IPS-NIHi7 (cell line): ENCODE measurements around the gene PMPCA.

Experiments used
- DNase-seq: peaks from one replicate; pipeline ENCODE4 v3.0.0; 2012; ENCODE audit warnings: mixed read lengths; ENCODE audit errors: extremely low spot score

PMPCA gene

DNA sequence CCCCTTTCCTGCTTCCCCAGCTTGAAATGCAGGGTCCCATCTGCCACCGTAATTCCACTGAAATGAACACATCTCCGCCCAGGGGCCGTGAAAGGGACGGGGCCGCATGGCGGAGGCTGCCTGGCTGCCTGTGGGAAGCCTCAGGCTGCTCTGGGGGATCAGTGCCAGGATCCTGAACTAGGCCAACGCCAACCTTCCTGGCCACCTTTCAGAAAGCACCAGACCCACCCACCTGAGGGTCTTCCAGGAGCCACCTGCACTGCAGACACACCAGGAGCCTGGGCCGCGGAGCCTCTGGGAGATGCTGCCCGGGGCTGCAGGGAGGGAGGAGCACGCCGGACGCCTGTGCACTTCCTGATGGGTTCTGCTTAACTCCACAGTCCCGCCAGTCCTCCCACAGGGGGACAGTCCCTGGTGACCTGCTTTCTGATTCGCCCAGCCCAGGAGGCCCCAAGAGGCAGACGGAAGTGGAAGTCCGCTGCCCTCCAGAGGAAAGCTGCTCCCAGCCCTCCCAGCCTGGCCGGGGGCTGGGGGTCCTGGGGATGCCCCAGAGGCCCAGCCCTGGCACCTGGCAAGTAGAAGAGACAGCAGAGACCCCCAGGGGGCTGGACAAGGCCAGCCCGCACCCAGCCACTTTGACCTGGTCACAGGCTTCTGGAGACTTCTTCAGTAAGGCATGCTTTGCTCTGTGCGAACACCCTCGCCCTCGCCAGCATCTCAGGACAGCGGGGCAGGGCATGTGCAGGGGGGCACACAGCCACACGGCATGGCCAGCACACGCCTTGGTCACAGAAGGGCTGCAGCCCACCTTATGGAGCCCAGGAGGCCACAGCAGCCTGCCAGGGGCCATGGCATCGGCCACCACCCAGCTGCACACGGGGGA is 36.9 kb upstream of the PMPCA start, which contains the start of gene CARD9:
CARD9 (minus strand) TSS at position 370 of the 883 bp plus-strand sequence. CDS start 1,591 bp downstream, outside the sequence.
- no peak for DNase-seq

DNA sequence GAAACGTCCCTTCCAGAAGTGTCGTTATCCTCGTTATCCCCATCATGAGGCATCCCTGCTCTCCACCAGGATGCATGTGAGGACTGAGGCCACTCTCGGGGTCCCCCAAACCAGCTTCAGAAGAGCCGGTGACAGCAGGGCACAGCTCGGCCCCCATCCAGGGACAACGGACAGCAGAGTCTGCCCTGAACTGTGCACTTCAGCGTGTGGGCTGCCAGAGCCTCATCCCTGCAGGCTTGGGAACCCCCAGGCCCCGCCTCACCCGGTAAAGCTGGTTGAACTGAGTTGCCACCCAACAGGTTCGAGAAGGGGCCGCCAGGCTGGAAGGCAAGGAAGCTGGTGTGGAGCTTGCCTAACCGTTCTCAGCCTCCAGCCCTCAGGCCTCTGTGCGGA is 36.3 kb upstream of the PMPCA start:
- no peak for DNase-seq

DNA sequence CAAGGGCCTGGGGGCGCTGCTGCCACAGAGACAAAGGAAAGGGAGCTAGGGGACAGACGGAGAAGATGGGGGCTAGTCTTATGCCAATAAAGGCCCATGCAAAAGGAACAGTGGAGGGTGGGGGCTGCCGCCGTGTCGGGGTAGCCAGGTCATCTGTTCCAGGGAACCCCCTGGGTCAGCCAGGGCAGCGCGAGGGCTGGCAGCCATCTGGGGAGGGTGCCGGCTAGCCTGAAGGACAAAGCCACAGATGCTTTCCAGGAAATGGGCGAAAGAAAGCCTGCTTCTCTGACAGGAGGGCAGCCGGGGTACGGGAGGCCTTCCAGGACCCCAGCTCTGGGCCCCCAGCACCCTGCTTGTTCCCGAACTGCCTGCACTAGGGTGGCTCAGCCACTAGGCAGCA is 35.4 kb upstream of the PMPCA start:
- DNase-seq = no peak

DNA sequence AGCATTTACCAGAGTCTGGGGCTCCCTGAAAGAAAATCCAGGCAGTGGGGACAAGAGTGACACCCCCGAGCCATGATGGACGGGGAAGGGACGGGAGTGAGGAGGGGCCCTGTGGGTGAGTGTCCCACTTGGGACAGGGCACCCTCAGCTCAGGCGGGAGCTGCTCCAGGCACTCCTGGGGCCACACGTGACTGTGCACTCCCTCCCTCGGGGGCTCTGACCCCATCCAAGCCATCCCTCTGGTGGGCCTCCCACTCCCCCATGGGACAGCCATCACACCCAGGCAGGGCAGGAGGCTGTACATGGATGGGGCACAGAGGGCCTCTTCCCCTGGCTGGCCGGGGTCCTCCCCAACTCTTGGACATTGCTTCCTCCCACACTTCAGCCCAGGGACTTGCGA is 34.0 kb upstream of the PMPCA start:
- DNase-seq = no peak

DNA sequence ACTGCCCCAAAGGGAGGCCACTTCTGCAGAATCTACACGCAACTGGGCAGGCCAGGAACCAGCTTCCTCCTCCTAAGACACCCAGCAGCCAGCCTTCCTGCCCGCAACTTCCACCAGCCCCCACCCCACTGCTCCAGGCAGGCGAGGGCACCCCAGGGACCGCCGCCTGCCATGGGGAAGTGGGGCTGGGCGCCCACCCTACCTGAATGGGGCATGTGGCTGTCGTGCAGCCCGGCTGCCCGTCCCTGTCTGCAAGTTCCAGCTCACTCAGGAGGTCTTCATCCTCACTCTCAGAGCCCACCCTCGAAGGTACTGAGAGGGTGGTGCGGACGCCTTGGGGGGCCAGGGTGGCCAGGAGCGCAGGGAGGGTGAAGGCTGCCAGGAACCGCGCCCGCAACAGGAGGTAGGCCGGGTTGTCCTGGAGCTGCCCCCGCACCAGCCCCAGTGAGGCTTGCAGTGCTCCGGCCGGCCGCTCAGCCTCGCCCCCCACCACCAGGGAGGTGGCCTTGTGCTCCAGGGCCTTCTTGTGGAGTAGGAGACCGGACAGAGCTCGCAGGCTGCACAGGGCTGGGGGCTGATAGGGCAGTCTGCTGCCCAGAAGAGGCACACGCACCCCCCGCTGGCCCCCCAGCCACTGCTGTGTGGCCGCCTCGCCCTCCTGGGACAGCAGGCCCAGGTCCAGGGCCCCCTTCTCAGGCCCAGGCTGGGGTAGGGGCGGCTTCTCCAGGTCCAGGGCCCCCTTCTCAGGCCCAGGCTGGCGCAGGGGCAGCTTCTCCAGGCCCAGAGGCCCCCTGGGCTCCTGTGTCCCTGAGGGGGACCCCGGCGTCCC is 32.9 kb upstream of the PMPCA start:
- DNase-seq = no peak

DNA sequence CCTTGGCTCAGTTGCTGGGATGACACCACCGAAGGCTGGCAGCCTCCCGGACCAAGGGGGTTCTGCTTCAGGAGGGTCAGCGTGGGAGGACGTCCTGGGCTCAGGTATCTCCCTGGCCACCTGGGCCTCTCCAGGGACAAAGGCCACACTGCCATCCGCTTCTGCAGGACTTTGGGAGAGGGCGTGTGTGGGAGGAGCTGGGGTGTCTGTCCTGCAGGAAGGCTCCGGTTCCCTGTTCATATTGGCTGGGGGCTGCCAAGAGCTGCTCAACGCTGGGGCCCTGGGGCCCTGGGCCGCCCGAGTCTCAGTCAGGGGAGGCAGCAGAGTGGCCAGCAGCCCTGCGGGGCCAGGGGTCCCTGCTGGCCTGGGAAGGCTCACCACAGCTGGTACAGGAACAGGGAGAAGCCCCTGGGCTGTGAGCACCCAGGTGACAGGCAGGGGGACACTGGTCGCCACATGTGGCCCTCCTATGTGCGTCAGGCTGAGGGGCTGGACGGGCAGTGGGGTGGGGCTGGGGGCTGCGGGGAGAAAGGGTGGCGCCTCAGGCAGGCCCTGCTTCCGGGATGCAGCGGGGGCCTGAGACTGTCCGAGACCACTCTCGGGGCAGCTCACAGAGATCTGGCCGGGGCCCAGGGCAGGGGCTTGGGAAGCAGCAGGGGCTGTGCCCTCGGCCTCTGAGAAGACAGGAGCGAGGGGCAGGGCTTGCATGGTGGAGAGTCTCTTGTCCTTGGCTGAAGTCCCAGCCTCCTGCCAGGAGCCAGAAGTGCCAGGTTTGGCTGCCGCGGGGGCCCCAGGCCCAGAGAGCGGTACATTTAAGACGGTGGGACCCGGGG is 32.1 kb upstream of the PMPCA start:
- DNase-seq = no peak

DNA sequence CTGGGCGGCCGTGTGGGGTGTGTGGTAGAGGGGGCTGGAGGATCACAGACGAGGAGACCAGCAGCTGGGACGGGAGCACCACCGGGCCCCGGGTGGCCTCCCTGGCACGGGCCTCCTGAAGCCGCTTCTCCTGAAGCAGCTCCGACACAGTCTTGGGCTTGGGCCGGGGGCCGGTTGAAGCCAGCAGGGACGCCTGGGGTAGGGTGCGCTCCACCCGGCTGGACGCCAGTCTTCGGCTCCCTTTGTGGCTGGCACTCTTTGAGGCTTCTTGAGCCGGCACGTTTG is 31.5 kb upstream of the PMPCA start:
- no peak for DNase-seq

DNA sequence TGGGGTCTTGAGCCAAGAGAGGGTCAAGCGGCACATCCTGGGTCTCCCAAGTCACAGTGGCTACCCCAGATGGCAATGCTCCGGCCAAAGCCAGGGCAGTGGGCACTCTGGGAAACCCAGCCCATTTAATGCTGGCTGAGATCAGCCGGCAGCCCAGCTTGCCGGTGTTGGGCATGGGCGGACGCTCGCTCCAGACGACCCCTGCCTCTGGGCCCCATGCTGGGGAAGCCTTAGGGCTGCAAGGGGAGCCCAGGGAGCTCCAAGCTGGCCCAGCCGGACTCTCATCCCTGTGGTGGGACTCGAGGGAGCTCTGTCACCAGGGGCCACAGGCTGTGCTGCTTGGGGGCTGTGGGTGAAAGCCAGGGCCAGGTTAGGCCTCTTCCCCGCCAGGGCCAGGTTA is 31.1 kb upstream of the PMPCA start:
- DNase-seq = no peak

DNA sequence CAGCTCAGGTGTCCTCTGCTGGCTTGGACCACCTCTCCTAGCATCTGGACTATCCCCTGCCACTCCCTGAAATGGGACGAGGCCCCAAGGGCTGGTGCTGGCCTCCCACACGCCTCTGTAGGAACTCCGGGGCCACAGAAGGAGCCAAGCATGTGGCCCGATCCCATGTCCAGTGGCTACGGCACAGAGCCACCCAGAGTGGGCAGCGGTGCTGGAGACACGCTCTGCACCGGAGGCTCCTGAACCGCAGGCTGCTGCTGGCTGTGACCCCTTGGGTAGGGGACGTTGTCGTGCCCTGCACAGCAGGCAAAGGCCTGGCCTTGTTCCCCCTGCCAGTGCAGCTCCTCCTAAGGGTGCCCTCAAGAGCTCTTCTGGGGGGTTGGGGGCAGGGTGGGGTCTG is 30.6 kb upstream of the PMPCA start:
- DNase-seq = no peak

DNA sequence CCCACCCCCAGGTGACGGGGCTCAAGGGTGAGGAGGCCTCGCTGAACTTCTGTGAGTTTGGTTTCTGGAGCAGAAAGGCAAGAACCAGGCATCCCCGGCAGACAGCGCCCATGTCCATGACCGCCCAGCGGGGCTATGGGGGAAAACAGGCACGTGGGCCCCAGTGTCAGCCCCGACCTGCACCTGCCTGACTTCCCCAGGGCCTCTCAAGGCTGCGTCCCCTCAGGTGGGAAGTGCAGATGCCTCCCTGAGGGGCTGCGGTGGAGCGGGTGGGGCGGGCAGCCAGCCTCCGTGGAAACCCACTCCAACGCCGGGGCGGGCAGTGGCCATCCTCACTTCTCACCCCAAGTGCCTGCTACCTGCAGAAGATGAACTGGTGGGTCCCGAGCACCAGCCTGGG is 30.1 kb upstream of the PMPCA start:
- no peak for DNase-seq

DNA sequence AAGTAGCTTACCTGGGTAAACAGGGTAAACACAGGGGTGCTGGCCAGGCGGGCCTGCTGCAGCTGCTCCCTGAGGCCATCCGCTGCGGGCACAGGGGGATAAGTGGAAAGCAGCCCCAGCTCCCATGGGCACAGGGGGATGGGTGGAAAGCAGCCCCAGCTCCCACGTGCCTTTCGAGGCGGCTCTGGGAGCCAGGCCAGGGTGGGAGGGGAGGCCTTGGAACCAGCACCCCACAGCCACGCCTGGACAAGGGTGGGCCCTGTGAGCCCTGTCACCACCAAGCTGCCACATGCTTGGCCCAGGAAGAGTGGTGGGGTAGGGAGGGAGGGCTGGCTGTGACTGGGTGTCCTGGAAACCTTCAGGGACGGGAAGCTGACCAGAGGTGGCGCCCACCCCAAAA is 29.1 kb upstream of the PMPCA start:
- DNase-seq = no peak

DNA sequence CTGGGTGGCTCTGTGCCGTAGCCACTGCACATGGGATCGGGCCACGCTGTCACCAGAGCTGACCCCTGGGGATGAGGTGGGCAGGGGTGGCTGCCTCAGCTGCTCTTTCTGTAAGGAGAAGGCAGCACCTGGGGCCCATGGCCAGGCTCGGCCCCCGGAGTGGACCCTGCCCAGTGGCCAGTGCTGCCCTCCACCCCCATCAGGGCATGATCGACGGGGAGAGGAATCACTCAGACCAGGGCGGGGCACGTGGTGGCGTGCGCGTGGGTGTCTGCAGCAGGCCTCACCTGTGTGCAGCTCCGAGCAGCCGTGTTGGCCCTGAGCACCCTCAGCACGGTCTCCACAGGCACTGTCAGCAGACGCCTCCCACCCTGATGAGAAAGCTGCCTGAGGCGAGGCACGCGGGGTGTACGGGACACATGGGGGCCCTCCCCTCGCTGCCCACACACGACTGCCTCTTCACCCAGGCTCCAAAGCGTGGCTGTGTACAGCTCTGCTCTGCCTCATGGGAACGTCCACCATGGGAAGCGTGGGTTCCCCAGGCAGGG is 28.4 kb upstream of the PMPCA start:
- DNase-seq = no peak

DNA sequence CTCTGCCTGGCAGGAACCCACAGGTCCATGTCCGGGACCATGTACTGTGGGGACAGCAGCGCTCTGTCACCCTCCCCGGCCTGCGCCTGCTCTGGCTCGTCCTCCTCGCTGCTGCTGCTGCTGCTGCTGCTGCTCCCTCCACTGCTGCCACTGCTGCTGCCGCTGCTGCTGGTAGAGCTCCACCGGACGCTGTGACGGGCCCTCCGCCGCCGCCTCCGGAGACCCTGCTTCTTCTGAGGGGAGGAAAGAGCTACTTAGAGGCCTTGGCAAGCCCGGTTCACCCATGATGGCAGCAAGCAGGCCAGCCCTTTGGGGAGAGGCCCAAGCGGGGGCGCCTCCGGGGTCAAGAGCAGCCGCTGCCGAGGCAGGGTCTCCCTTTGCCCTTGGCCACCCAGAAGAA is 27.0 kb upstream of the PMPCA start:
- DNase-seq = no peak

DNA sequence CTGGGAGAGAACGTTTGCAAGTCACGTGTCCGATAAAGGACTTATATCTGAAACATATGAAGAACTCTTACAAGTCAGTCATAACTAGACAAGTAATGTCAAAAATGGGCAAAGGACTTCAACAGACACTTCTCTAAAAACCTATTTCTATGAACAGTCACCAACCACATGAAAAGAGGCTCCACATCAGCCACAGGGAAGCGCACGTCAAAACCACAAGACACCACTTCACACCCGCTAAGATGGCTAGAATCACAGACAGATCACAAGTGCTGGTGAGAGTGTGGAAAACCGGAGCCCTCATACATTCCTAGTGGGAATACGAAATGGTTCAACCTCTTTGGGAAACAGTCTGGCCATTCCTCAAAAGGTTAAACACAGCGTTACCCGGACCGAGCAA is 25.4 kb upstream of the PMPCA start:
- DNase-seq = no peak

DNA sequence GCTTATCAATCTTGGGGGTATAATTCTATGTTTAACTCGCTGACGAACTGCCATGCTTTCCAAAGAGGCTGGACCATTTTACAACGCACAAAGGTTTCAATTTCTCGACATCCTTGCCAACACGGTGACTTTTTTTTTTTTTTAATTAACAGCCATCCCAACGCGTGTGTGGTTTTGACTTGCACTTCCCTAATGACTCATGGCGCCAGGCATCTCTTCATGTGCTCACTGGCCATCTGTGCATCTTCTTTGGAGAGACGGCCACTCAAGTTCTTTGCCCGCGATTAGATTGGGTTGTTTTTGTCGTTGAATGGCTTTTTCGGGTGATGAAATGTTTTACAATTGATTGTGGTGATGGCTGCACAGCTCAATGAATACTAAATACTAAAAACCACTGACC is 24.4 kb upstream of the PMPCA start:
- DNase-seq = no peak

DNA sequence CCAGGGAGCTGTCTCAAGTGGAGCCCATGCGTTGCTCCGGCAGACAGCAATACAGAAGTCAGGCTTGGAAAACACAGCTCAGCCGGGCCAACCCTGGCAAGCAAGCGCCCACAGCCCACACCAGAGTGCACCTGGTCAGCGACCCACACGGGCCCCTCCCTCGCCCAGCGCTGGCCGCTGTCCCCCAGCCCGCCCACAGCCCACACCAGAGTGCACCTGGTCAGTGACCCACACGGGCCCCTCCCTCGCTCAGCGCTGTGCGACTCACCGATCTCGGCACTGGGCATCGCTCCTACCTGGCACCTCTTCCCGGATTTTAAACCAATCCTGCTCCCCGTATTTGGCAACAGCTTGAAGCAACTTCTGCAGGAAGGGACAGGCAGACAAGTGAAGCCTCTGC is 23.2 kb upstream of the PMPCA start:
- DNase-seq = no peak

DNA sequence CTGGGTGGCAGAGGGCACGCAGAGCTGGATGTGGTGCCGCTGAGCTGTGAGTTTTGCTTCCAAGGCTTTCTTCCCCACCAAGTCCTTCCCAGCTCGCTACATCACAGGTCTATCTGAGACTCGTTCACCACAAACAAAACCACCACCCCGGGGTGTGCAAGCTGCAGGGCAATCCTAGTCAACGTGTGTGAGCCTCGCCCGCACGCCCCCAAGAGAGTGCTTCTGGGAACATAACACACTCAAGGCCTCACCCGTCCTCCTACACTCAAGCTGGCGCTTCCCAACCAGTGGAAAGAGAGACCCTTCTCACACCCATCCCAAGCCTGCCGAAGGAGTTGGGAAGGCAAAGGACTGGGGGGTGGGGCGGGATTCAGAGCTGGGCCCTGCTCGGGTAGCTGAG is 21.1 kb upstream of the PMPCA start:
- DNase-seq = no peak

DNA sequence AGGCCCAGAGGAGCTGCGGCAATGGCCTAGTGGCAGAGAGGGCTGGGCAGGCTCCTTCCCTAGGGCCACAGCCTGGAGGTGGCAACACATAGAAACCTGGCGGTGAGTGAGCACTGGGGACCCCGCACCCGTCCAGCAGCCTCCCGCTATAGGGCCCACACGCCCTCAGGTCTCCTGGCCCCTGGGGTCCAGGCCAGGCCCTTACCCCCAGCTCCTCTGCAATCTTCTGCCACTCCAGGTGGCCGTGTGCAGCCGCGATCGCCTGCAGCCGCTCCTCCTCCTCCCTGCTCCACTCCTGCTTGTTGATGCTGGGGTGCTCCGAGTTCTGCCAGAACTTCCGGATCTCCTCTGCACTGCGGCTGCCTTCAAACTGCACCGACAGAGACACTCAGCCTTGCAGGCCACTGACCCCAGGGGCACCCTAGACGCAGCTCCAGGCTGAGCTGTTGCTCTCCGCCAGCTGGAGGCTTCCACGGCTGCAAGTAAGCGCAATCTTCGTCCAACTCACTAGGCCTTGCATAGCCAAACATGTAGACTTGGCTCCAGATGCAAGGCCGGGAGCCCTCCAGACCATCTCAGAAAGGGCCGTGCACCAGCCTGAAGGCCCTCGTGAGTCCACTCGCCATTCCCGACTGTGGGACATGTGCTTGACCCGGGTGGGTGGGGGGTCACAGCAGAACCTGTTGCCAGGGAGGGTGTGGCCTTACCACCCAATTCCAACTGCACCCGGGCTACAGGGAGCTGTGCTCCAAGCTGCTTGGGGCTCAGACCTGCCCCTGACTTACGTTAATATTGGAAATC is 18.5 kb upstream of the PMPCA start:
- no peak for DNase-seq

DNA sequence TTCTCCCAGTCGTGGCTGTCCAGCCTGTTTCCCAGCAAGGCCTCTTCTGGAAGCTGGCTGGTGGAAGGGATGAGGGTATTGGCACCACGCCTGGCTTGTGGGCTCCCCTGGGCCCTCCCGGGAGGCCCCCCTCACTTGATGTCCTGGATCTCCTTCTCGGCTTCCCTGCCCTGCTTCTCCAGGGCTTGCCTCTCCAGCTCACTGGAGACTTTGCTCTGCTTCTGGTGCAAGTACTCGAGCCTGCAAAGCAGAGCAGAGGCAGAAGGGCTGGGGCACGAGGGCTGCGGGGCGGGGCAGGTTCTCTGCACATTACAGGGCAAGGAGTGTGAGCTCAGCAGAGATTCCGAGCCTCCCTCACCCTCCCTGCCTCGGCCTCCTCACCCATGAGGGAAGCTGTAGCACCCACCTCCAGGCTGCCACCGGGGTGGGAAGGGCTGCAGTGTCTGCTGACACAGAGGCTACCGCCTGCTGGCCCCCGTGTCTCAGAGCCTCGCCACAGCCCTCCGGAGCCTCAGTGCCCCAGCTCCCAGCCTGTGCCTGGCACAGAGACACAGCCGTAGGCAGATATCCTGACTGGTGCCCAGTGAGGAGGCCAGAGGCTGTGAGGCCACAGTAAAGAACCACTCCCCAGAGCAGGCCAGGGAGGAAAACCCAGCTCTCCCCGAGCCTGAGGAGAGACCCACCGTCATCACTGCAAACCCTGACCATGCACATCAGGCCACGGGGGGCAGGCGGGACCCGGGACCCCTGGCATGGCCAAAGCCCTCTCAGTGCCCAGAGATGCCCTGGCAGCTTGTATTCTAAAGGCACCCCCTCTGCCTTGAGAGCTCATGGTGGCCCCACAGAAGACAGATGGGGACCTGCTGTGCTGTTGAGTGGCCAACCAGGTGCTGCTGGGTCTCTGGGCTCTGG is 17.7 kb upstream of the PMPCA start:
- no peak for DNase-seq

DNA sequence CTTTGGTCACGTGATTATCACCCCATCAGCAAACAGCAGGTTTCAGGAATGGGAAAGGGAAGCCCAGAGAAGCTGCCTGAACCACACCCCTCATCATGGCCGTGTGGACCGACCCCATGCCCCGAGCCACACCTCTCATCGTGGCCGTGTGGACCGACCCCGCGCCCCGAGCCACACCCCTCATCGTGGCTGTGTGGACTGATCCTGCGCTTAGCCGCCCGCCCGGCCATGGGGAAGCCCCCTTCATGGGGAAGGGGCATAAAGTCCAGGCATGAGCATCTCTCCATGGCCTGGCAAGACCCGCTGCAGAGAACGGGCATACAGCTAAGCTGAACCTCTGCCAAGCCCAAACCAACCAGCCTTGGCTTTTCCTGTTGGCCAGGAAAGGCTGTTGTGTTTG is 16.9 kb upstream of the PMPCA start:
- no peak for DNase-seq
